Thoracic aorta (tissue), 2 donors: ENCODE results near the gene NAV2. TPM values are rescaled to one million over a fixed set of nuclear protein-coding genes. Genes with fewer than 3 reads are reported as not detected.

ENCODE experiments used
- ATAC-seq: fragments of 150-250 bp; one replicate; pipeline ENCODE4 v1.8.0; 2017; ENCODE audit warnings: low read depth; ENCODE audit not compliant: insufficient number of reproducible peaks, low FRiP score
- DNase-seq: peaks from one replicate; pipeline ENCODE4 v3.0.0-alpha.2; 2020; ENCODE audit warnings: low spot score
- H3K27ac ChIP-seq, 2 donors: fragments of 200-600 bp; sonication (generic); 1 replicate in 1 of 2; 2 replicates in 1 of 2; pipeline ENCODE4 v1.5.1; 2016; ENCODE audit warnings: mild to moderate bottlenecking in 2 of 2, moderate library complexity in 2 of 2
- H3K27me3 ChIP-seq: fragments of 200-600 bp; sonication (generic); replicated peaks from 2 replicates; pipeline ENCODE4 v1.6.0; 2016; ENCODE audit warnings: mild to moderate bottlenecking; ENCODE audit not compliant: insufficient read depth
- H3K36me3 ChIP-seq: fragments of 200-600 bp; sonication (generic); one replicate; pipeline ENCODE4 v1.5.1; 2016
- H3K4me1 ChIP-seq, 2 donors: fragments of 200-600 bp; sonication (generic); 1 replicate in 1 of 2; 2 replicates in 1 of 2; pipeline versions ENCODE4 v1.5.1 to v1.6.0; 2016; ENCODE audit warnings: low read depth in 2 of 2, mild to moderate bottlenecking in 1 of 2; ENCODE audit not compliant: control insufficient read depth in 1 of 2
- H3K4me3 ChIP-seq: fragments of 200-600 bp; sonication (generic); 2 replicates; pipeline ENCODE4 v1.5.1; 2016; ENCODE audit warnings: mild to moderate bottlenecking
- H3K9me3 ChIP-seq: fragments of 200-600 bp; sonication (generic); 2 replicates; pipeline ENCODE4 v1.5.1; 2016
- total RNA-seq, 2 donors: library from RNA; depleted of rRNA; stranded (reverse); fragments of >200 nt; gene quantifications; one replicate each; pipeline versions ENCODE4 v1.1.0 to v1.2.3, GENCODE V29; 2016
- TF ChIP-seq, protein P1 (sequence below): fragments of 200-600 bp; sonication (generic); IDR thresholded peaks from one replicate; pipeline ENCODE4 v1.5.1; 2019; ENCODE audit warnings: antibody characterized with exemption

The NAV2 gene
- total RNA-seq, 2 donors from 2014 or later, result 125 to 230 TPM

DNA sequence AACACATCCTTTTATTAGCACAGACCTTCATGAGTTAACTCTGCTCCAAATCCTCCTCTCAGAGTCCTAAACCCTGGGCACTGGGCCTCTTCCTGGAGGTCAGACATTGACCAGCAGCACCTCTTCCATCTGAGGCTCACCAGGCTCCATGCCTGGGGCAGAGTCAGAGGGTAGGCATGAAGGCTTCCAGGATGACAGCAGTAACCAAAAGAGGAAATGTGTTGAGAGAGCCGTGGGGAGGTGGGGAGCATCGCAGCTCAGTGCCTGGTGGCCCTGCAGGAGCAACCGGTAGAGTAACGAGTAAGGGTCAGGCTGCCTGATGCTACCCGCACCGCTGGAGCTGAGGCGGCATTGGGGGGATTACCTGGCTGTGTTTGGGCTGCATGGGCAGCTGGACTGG, 9.4 kb upstream of the NAV2 start:
- Histone ChIP-seq H3K27ac (peak overlapping the region; percentile 18 to 72), H3K27me3 (no peaks in the 10 kb centered on the region), H3K4me1 (peaks cover 15 to 56% of the 10 kb centered on the region in 2 donors), H3K4me3 (no peak overlapping the region), H3K36me3 (no peaks in the 10 kb centered on the region), H3K9me3 (no peaks in the 10 kb centered on the region)
- DNase-seq (no peak), ATAC-seq (no peak)
- TF ChIP-seq, protein P1, sequence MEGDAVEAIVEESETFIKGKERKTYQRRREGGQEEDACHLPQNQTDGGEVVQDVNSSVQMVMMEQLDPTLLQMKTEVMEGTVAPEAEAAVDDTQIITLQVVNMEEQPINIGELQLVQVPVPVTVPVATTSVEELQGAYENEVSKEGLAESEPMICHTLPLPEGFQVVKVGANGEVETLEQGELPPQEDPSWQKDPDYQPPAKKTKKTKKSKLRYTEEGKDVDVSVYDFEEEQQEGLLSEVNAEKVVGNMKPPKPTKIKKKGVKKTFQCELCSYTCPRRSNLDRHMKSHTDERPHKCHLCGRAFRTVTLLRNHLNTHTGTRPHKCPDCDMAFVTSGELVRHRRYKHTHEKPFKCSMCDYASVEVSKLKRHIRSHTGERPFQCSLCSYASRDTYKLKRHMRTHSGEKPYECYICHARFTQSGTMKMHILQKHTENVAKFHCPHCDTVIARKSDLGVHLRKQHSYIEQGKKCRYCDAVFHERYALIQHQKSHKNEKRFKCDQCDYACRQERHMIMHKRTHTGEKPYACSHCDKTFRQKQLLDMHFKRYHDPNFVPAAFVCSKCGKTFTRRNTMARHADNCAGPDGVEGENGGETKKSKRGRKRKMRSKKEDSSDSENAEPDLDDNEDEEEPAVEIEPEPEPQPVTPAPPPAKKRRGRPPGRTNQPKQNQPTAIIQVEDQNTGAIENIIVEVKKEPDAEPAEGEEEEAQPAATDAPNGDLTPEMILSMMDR, result no peak

DNA sequence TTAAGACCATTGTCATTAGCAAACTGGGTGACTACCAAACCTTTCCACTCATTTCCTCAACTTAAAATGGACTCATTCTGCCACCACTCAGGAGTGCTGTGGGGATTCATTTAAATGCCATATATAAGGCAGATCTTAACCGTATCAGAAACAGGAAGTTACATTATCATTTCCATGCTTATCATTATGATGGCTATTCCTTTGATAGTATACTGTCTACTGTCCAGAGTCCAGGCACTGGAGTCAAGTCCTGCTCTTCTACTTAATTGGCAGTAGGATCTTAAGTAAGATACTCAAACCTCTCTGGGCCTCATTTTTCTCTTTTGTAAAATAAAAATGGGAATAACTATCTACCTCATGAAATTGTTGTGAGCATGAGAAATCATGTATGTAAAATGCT, 8.4 kb upstream of the NAV2 start:
- Histone ChIP-seq H3K9me3 (no peaks in the 10 kb centered on the region), H3K36me3 (no peaks in the 10 kb centered on the region), H3K4me1 (peaks cover 15 to 49% of the 10 kb centered on the region in 2 donors), H3K27me3 (no peaks in the 10 kb centered on the region), H3K4me3 (no peak overlapping the region), H3K27ac (peak overlapping the region in 1 of 2 donors; percentile 18)
- ATAC-seq (no peak), DNase-seq (no peak)
- TF ChIP-seq, protein P1, result no peak

DNA sequence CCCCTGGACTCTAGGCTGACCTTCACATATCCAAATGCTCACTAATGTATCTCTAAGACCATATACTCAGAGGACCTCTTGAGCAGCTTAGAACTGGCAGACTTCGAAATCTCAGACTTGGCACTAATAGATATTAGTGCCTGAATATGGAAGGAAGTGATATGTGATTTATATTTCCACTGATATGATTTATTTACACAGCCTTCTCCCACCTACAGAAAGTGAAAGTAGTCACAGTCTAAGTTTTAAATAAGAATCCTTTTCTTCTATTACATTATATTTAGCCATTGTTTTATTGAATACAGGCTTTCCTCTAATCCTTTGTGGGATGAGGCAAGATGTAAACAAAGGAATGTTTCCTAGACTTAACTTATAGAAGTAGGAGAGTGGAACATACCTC, 6.7 kb upstream of the NAV2 start:
- no peak for DNase-seq

DNA sequence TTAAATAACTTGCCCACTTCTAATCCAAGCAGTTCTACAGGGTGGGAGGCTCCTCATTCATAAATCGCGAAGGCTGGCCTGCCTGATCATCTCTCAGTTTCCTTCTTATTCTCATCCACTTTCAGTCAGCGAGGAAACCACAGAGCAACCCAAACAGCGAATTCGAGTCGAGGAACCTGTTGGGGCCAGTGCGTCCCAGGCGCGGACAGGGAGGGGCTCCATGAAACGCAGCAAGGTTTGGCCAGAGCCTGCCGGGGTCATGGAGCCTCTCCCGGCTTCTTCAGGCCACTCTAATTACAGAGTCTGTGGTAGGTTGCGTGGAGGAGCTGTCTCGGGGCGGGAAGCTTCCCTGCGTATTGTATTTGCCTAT, 741 bp upstream of the NAV2 start:
- H3K4me1 ChIP-seq, result peaks cover 17 to 41% of the 10 kb centered on the region in 2 donors

More for the DNA sequence above, 6.7 kb upstream of the NAV2 start:
- no peaks in the 10 kb centered on the region for H3K36me3 ChIP-seq
- H3K27ac ChIP-seq, result peak overlapping the region; percentile 18 to 65
- TF ChIP-seq, protein P1, result no peak
- no peaks in the 10 kb centered on the region for H3K27me3 ChIP-seq
- H3K4me3 ChIP-seq, result peak overlapping the region; percentile 43
- peaks cover 23 to 53% of the 10 kb centered on the region in 2 donors for H3K4me1 ChIP-seq
- no peaks in the 10 kb centered on the region for H3K9me3 ChIP-seq
- ATAC-seq, result no peak

DNA sequence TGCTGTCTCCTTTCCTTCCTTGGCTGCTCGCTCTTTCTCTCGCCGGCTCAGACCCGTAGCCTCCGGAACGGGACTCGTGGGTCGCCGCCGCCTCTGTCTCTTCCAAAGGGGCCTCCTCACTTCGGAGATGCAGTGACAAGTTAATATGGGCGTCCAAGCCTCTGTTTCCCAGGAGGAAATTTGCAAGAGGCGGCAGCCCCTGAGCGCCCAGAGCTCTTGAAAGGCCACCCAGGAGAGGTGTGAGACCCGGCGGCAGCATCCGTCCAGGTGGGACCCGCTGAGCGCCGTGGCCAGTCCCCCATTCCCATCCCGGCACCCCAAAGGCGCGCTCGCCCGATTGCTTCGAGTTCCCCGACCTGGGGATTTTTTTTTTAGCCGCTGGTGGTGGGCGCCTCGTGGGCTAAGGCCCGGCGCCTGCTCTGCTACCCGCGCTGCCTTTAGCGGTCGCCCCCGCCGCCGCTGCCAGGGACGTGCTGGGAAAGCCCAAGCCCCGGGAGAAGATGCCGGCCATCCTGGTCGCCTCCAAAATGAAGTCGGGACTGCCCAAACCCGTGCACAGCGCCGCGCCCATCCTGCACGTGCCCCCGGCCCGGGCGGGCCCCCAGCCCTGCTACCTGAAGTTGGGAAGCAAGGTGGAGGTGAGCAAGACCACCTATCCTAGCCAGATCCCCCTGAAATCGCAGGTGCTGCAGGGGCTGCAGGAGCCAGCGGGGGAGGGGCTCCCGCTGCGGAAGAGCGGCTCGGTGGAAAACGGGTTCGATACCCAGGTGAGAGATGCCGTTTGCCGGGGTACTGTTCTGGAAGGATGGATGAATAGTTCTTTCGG, 772 bp downstream of the NAV2 start:
- DNase-seq (no peak), ATAC-seq (no peak)
- H3K4me3 ChIP-seq, result peak overlapping the region; percentile 92
- H3K27me3 ChIP-seq, result no peaks in the 10 kb centered on the region
- peak overlapping the region; percentile 98 for H3K27ac ChIP-seq
- no peaks in the 10 kb centered on the region for H3K9me3 ChIP-seq
- peaks cover 24 to 54% of the 10 kb centered on the region in 2 donors for H3K4me1 ChIP-seq
- H3K36me3 ChIP-seq, result no peaks in the 10 kb centered on the region
- TF ChIP-seq, protein P1, result no peak

More for the DNA sequence above, 741 bp upstream of the NAV2 start:
- TF ChIP-seq, protein P1, result no peak
- Histone ChIP-seq H3K27me3 (no peaks in the 10 kb centered on the region), H3K9me3 (no peaks in the 10 kb centered on the region), H3K27ac (peak overlapping the region; percentile 93 to 98), H3K4me3 (peak overlapping the region; percentile 92), H3K36me3 (no peaks in the 10 kb centered on the region)
- ATAC-seq, result no peak
- no peak for DNase-seq
